ENCODE data around the gene KRT6A. TPM values are rescaled to one million over a fixed set of nuclear protein-coding genes. Genes with fewer than 3 reads are reported as not detected.

The KRT6A gene
- total and polyA plus RNA-seq, 2 of the 8 experiments (the other 6 are each of a cell fraction or from before 2014, with no cell fraction given) = 0.11 TPM; not detected in 1

GRCh38 chr12:52498946-52499345 is 5.9 kb upstream of the KRT6A start (continued):
- TF ChIP-seq EZH2 (IDR thresholded peaks at IDR 0.05; ENCODE audit: low read depth, low read length, severe bottlenecking) (no peak), CHD1 (IDR thresholded peaks at IDR 0.05; ENCODE audit: low read depth, low read length) (no peak), RAD21 (IDR thresholded peaks at IDR 0.05 in 1 of 2, conservative IDR thresholded peaks at IDR 0.05 in 1 of 2; ENCODE audit: low read depth in 2 of 2, low read length in 2 of 2) (no peak), TBP (IDR thresholded peaks at IDR 0.05; ENCODE audit: low read depth, low read length) (no peak), SP4 (IDR thresholded peaks at IDR 0.05; ENCODE audit: low read length) (no peak), BRCA1 (IDR thresholded peaks at IDR 0.05; ENCODE audit: low read depth, low read length) (no peak), CBX5 (IDR thresholded peaks at IDR 0.05; ENCODE audit: low read depth, low read length) (no peak), USF2 (IDR thresholded peaks at IDR 0.05; ENCODE audit: low read length) (no peak), KDM5A (IDR thresholded peaks at IDR 0.05; ENCODE audit: low read length) (no peak)
